Liver (tissue), 3 donors: ENCODE data around the gene RPP25L.

Experiments
- CTCF ChIP-seq: fragments of 150-350 bp; IDR thresholded peaks from 2 replicates; pipeline ENCODE4 v1.5.1; 2017; ENCODE audit warnings: improper control_type of control experiment, low read depth, low read length; ENCODE audit not compliant: missing input control
- RAD21 ChIP-seq, 2 donors: IDR thresholded peaks; 2 replicates each; pipeline ENCODE4 v1.6.1; 2016; ENCODE audit warnings: antibody characterized with exemption in 2 of 2, mild to moderate bottlenecking in 2 of 2
- donor health status: healthy.
- donor health status: healthy.

- TF ChIP-seq CTCF (no peak), RAD21 (IDR thresholded peaks at IDR 0.05) (no peak)
Measured at GRCh38 chr9:34589636-34590380, 22.1 kb downstream of the RPP25L start, which contains the start of gene CNTFR.
